Testis (tissue), 5 donors: Measurements from ENCODE around the gene PHF13. TPM values are rescaled to one million over a fixed set of nuclear protein-coding genes. Genes with fewer than 3 reads are reported as not detected.

ENCODE experiments used
- DNase-seq: peaks from one replicate; pipeline ENCODE4 v3.0.0-alpha.2; 2019
- H3K27ac ChIP-seq, 2 donors: fragments of 200-600 bp; sonication (generic); one replicate each; pipeline ENCODE4 v1.5.1; 2019
- H3K27me3 ChIP-seq: fragments of 200-600 bp; sonication (generic); one replicate; pipeline ENCODE4 v1.5.1; 2019
- H3K36me3 ChIP-seq: fragments of 200-600 bp; sonication (generic); one replicate; pipeline ENCODE4 v1.5.1; 2017; ENCODE audit warnings: low read depth; ENCODE audit errors: missing control alignments
- H3K4me1 ChIP-seq: fragments of 200-600 bp; sonication (generic); one replicate; pipeline ENCODE4 v1.5.1; 2019
- H3K4me3 ChIP-seq, 2 donors: fragments of 200-600 bp; sonication (generic); one replicate each; pipeline ENCODE4 v1.5.1; 2017 to 2019
- H3K9me3 ChIP-seq: fragments of 200-600 bp; sonication (generic); one replicate; pipeline ENCODE4 v1.5.1; 2017
- CTCF ChIP-seq, 3 experiments: fragments of 450-650 bp in 2 of 3; fragments of 200-600 bp in 1 of 3; sonication (generic) in 1 of 3; IDR thresholded peaks; one replicate each; pipeline ENCODE4 v1.5.1; 2016 to 2019; ENCODE audit warnings: antibody characterized with exemption in 3 of 3, mild to moderate bottlenecking in 2 of 3, moderate library complexity in 1 of 3
- POLR2A ChIP-seq: fragments of 450-650 bp; IDR thresholded peaks from one replicate; pipeline ENCODE4 v1.6.1; 2017; ENCODE audit warnings: antibody characterized with exemption, mild to moderate bottlenecking, moderate library complexity
- WGBS, 2 donors: methylation state at CpG; one replicate each; pipeline ENCODE4 v1.1.5; 2018; 5-methylcytosine and 5-hydroxymethylcytosine counted together
- intact Hi-C: fragments of 100-400 bp; cut with DNase I; formaldehyde crosslinking; loops from one replicate; pipeline ENCODE4 v1.15.1; 2023; ENCODE audit warnings: low total_unique reads
- long read RNA-seq, 2 donors: transcript quantifications; one replicate each; lab custom pipeline, GENCODE V29; 2026
- polyA plus RNA-seq: library from polyadenylated mRNA; stranded (reverse); fragments of 350-450 nt; fragmentation: Illumina TruSeq; extraction: RNeasy Lipid Tissue Mini Kit (QIAGEN cat#74804); gene quantifications from one replicate; pipeline ENCODE4 v1.2.3, GENCODE V29; 2014; ENCODE audit warnings: low read depth, low replicate concordance; ENCODE audit not compliant: insufficient read depth
- total RNA-seq, 2 donors: library from RNA; depleted of rRNA; stranded (reverse); fragments of >200 nt; gene quantifications; one replicate each; pipeline ENCODE4 v1.2.3, GENCODE V29; 2016

PHF13 gene
- total RNA-seq (10 to 100 TPM; 88.1 to 94.3 TPM), polyA plus RNA-seq (70.8 TPM)
- long read RNA-seq, donor 1, transcript PHF13-201 (4 exons, 3,681 nt) = major isoform, 18 of 29 reads
- long read RNA-seq, donor 1, partial matches to known transcripts = 11 of 29 reads
- long read RNA-seq, donor 1, other reads (novel, unspliced or antisense) = 0 of 29 reads
- long read RNA-seq, donor 2, transcript PHF13-201 (4 exons, 3,681 nt) = major isoform, 13 of 48 reads
- long read RNA-seq, donor 2, partial matches to known transcripts = 35 of 48 reads
- long read RNA-seq, donor 2, other reads (novel, unspliced or antisense) = 0 of 48 reads

GRCh38 chr1:6613361-6614018, at the start of gene PHF13:
Gene PHF13 (plus strand): TSS chr1:6613731. CDS start chr1:6614067, 336 bp downstream.
- intact Hi-C loops = no loop called here
- no peaks in the 10 kb centered on the region for H3K36me3 ChIP-seq
- DNase-seq = peak; percentile 99
- H3K9me3 ChIP-seq = no peaks in the 10 kb centered on the region
- TF ChIP-seq CTCF (IDR thresholded peaks at IDR 0.05) (no peak), POLR2A (no peak)
- H3K4me3 ChIP-seq = peak within 1 kb of the TSS; percentile 95 to 98
- WGBS, 2 donors = 1 to 3% methylated on average over 8 to 65 of the region's 84 CpGs
- H3K27me3 ChIP-seq = no peaks in the 10 kb centered on the region
- H3K4me1 ChIP-seq = peaks cover 26% of the 10 kb centered on the region
- peak within 1 kb of the TSS; percentile 94 to 97 for H3K27ac ChIP-seq

GRCh38 chr1:6569033-6569432, 44.5 kb upstream of the PHF13 start:
- intact Hi-C loops = no loop called here
- H3K4me1 ChIP-seq = peaks cover 4% of the 10 kb centered on the region
- H3K4me3 ChIP-seq = no peak overlapping the region
- H3K27me3 ChIP-seq = no peaks in the 10 kb centered on the region
- DNase-seq = no peak
- no peaks in the 10 kb centered on the region for H3K9me3 ChIP-seq
- TF ChIP-seq POLR2A (no peak), CTCF (IDR thresholded peaks at IDR 0.05) (no peak)
- H3K27ac ChIP-seq = no peak overlapping the region
- 93 to 97% methylated on average over 11 of the region's 11 CpGs for WGBS, 2 donors
- no peaks in the 10 kb centered on the region for H3K36me3 ChIP-seq

GRCh38 chr1:6570100-6570499, 43.4 kb upstream of the PHF13 start:
- TF ChIP-seq CTCF (IDR thresholded peaks at IDR 0.05) (no peak), POLR2A (no peak)
- no peaks in the 10 kb centered on the region for H3K27me3 ChIP-seq
- WGBS, 2 donors = 76 to 78% methylated on average over 3 of the region's 3 CpGs
- DNase-seq = no peak
- no peak overlapping the region for H3K4me3 ChIP-seq
- no peaks in the 10 kb centered on the region for H3K36me3 ChIP-seq
- H3K9me3 ChIP-seq = no peaks in the 10 kb centered on the region
- H3K27ac ChIP-seq = no peak overlapping the region
- intact Hi-C loops = no loop called here
- peaks cover 4% of the 10 kb centered on the region for H3K4me1 ChIP-seq

GRCh38 chr1:6570987-6571386, 42.5 kb upstream of the PHF13 start:
- WGBS, 2 donors = 50 to 69% methylated on average over 2 to 5 of the region's 5 CpGs
- Histone ChIP-seq H3K27ac (no peak overlapping the region), H3K9me3 (no peaks in the 10 kb centered on the region), H3K36me3 (no peaks in the 10 kb centered on the region), H3K4me1 (peaks cover 4% of the 10 kb centered on the region), H3K27me3 (no peaks in the 10 kb centered on the region), H3K4me3 (no peak overlapping the region)
- no peak for TF ChIP-seq CTCF (IDR thresholded peaks at IDR 0.05)
- no peak for TF ChIP-seq POLR2A
- DNase-seq = no peak
- intact Hi-C loops = no loop called here
